Caco-2 (cell line): ENCODE measurements around the gene CEP20. TPM values are rescaled to one million over a fixed set of nuclear protein-coding genes. Genes with fewer than 3 reads are reported as not detected.

Source experiments
- BruUV-seq: library from RNA; stranded (reverse); fragments of 400-500 nt; replicated peaks from 2 replicates; lab custom pipeline; 2021; lab: Mats Ljungman, UMichigan
- CTCF ChIA-PET: fragments of 300-600 bp; sonication (Branson Sonifier 250); formaldehyde crosslinking; loops from one replicate; lab custom pipeline; 2022; ENCODE audit warnings: antibody characterized with exemption; lab: Charles Lee
- POLR2A ChIA-PET: fragments of 300-600 bp; sonication (Branson Sonifier 250); formaldehyde crosslinking; loops from one replicate; lab custom pipeline; 2022; ENCODE audit warnings: antibody characterized with exemption; lab: Charles Lee
- DNase-seq, 2 experiments: peaks; one replicate each; pipeline versions ENCODE4 v3.0.0 to v3.0.0-alpha.2; 2020 to 2022
- H3K27me3 ChIP-seq: replicated peaks from 2 replicates; pipeline ENCODE4 v1.6.0; 2011; ENCODE audit warnings: low read length; ENCODE audit not compliant: control insufficient read depth, insufficient read depth
- H3K36me3 ChIP-seq: 2 replicates; pipeline ENCODE4 v1.5.1; 2011; ENCODE audit warnings: low read length; ENCODE audit not compliant: control insufficient read depth, insufficient read depth
- H3K4me1 ChIP-seq: fragments of 250-450 bp; sonication (Bioruptor Pico); 2 replicates; pipeline ENCODE4 v1.5.1; 2020; ENCODE audit warnings: mild to moderate bottlenecking
- H3K4me3 ChIP-seq: 2 replicates; pipeline ENCODE4 v1.5.1; 2011; ENCODE audit warnings: low read depth, mild to moderate bottlenecking, control low read depth, low read length
- H3K9me3 ChIP-seq: fragments of 250-450 bp; sonication (Bioruptor Pico); 2 replicates; pipeline ENCODE4 v1.5.1; 2020; ENCODE audit warnings: mild to moderate bottlenecking, moderate library complexity
- H3K27ac Mint-ChIP-seq: one replicate; pipeline ENCODE4 v1.8.0; 2022; ENCODE audit warnings: mixed read lengths; ENCODE audit not compliant: unreplicated experiment
- H3K27me3 Mint-ChIP-seq: one replicate; pipeline ENCODE4 v1.8.0; 2022; ENCODE audit warnings: mixed read lengths; ENCODE audit not compliant: insufficient read depth, unreplicated experiment
- H3K36me3 Mint-ChIP-seq: one replicate; pipeline ENCODE4 v1.8.0; 2022; ENCODE audit warnings: mild to moderate bottlenecking, mixed read lengths; ENCODE audit not compliant: insufficient read depth, unreplicated experiment
- H3K4me1 Mint-ChIP-seq: one replicate; pipeline ENCODE4 v1.8.0; 2022; ENCODE audit warnings: low read depth, mixed read lengths; ENCODE audit not compliant: unreplicated experiment
- H3K4me3 Mint-ChIP-seq: one replicate; pipeline ENCODE4 v1.8.0; 2022; ENCODE audit warnings: mild to moderate bottlenecking, moderate library complexity, mixed read lengths; ENCODE audit not compliant: unreplicated experiment
- H3K9me3 Mint-ChIP-seq: one replicate; pipeline ENCODE4 v1.8.0; 2022; ENCODE audit warnings: mixed read lengths; ENCODE audit not compliant: unreplicated experiment
- CTCF ChIP-seq, 2 experiments: fragments of 200-600 bp in 1 of 2; IDR thresholded peaks; 1 replicate in 1 of 2; 2 replicates in 1 of 2; pipeline versions ENCODE4 v1.5.1 to v1.8.0; 2011 to 2022; ENCODE audit warnings: antibody characterized with exemption in 1 of 2, control low read depth in 1 of 2, inconsistent platforms in 1 of 2, low read depth in 1 of 2, low read length in 1 of 2, mild to moderate bottlenecking in 1 of 2, moderate library complexity in 1 of 2; ENCODE audit not compliant: insufficient read depth in 1 of 2, severe bottlenecking in 1 of 2, unreplicated experiment in 1 of 2
- intact Hi-C: fragments of 100-400 bp; cut with micrococcal nuclease; formaldehyde crosslinking; loops from one replicate; pipeline ENCODE4 v1.10.0; 2022; ENCODE audit not compliant: unreplicated experiment
- total RNA-seq: library from RNA; stranded (reverse); gene quantifications from 2 replicates; pipeline ENCODE4 v1.2.3, GENCODE V29; 2022

Gene CEP20
- total RNA-seq, 1 experiment from 2014 or later = 26.0 TPM

GRCh38 chr16:15899538-15900100, 11.2 kb upstream of the CEP20 start:
- H3K27me3 ChIP-seq = no peaks in the 10 kb centered on the region
- no peak overlapping the region for H3K4me3 ChIP-seq
- Mint-ChIP-seq H3K9me3 (no peaks in the 10 kb centered on the region), H3K27me3 (no peaks in the 10 kb centered on the region), H3K4me3 (no peak overlapping the region), H3K4me1 (no peaks in the 10 kb centered on the region), H3K36me3 (no peaks in the 10 kb centered on the region), H3K27ac (peak overlapping the region; percentile 32)
- DNase-seq = peak; percentile 54 to 73
- H3K36me3 ChIP-seq = no peaks in the 10 kb centered on the region
- no peak for TF ChIP-seq CTCF (IDR thresholded peaks at IDR 0.05; ENCODE audit: insufficient read depth in 1 of 2, low read depth in 1 of 2, low read length in 1 of 2, severe bottlenecking in 1 of 2, unreplicated experiment in 1 of 2)
- POLR2A ChIA-PET = interaction anchor here (0.7 kb wide), 1 partner anchor 11 kb away, joined by 5 read pairs; the partner anchor contains the start of gene CEP20
- no peaks in the 10 kb centered on the region for H3K9me3 ChIP-seq
- CTCF ChIA-PET = interaction anchor here (1.0 to 1.5 kb wide), 3 partner anchors 11 to 122 kb away, joined by 3 to 4 read pairs (median 3); partner anchors contain the start of gene CEP20
- peaks cover 9% of the 10 kb centered on the region for H3K4me1 ChIP-seq
- intact Hi-C loops = no loop called here
- no TSS peak for BruUV-seq

- Mint-ChIP-seq H3K36me3 (no peaks in the 10 kb centered on the region), H3K9me3 (no peaks in the 10 kb centered on the region), H3K4me3 (no peak overlapping the region), H3K27me3 (no peaks in the 10 kb centered on the region), H3K27ac (no peak overlapping the region), H3K4me1 (no peaks in the 10 kb centered on the region)
- intact Hi-C loops = no loop called here
- Histone ChIP-seq H3K27me3 (no peaks in the 10 kb centered on the region), H3K36me3 (no peaks in the 10 kb centered on the region), H3K4me3 (no peak overlapping the region), H3K9me3 (no peaks in the 10 kb centered on the region), H3K4me1 (peaks cover 9% of the 10 kb centered on the region)
- DNase-seq = no peak
- ChIA-PET POLR2A (no interaction called here), CTCF (interaction anchor here (1.1 kb wide), 1 partner anchor 10 kb away, joined by 4 read pairs; the partner anchor contains the start of gene CEP20)
- no TSS peak for BruUV-seq
- TF ChIP-seq CTCF (IDR thresholded peaks at IDR 0.05; ENCODE audit: insufficient read depth in 1 of 2, low read depth in 1 of 2, low read length in 1 of 2, severe bottlenecking in 1 of 2, unreplicated experiment in 1 of 2) = no peak
These were observed 10.3 kb upstream of the CEP20 start for GRCh38 chr16:15898654-15899053.

GRCh38 chr16:15897834-15898254, 9.4 kb upstream of the CEP20 start:
- intact Hi-C loops = no loop called here
- no peak for TF ChIP-seq CTCF (IDR thresholded peaks at IDR 0.05; ENCODE audit: insufficient read depth in 1 of 2, low read depth in 1 of 2, low read length in 1 of 2, severe bottlenecking in 1 of 2, unreplicated experiment in 1 of 2)
- no peaks in the 10 kb centered on the region for H3K9me3 Mint-ChIP-seq
- Histone ChIP-seq H3K9me3 (no peaks in the 10 kb centered on the region), H3K36me3 (no peaks in the 10 kb centered on the region), H3K4me3 (no peak overlapping the region), H3K4me1 (peaks cover 9% of the 10 kb centered on the region), H3K27me3 (no peaks in the 10 kb centered on the region)
- H3K27ac Mint-ChIP-seq = no peak overlapping the region
- H3K27me3 Mint-ChIP-seq = no peaks in the 10 kb centered on the region
- ChIA-PET CTCF (no interaction called here), POLR2A (interaction anchor here (0.6 kb wide), 1 partner anchor 18 kb away, joined by 3 read pairs; no protein-coding TSS in a partner anchor)
- H3K4me3 Mint-ChIP-seq = no peak overlapping the region
- BruUV-seq = no TSS peak
- H3K4me1 Mint-ChIP-seq = no peaks in the 10 kb centered on the region
- DNase-seq = no peak
- H3K36me3 Mint-ChIP-seq = no peaks in the 10 kb centered on the region
